HG02763 (cell line): ENCODE data around the gene PRKG1.
"Not testable (repeated sequence)": the region's sequence is repeated elsewhere in the genome, so short reads cannot be mapped to it uniquely, and the experiment has no call there.

ENCODE experiments used
- ATAC-seq: cut with Tn5 transposase; IDR thresholded peaks from one replicate; pipeline ENCODE4 v1.9.1; 2021; ENCODE audit warnings: mild to moderate bottlenecking, moderate library complexity; ENCODE audit not compliant: unreplicated experiment

PRKG1 gene

GRCh38 chr10:51168086-51168815, 94.0 kb downstream of the PRKG1 start:
- ATAC-seq, result no peak

GRCh38 chr10:51169111-51169510, 94.8 kb downstream of the PRKG1 start:
- no peak for ATAC-seq

GRCh38 chr10:51170518-51171245, 96.4 kb downstream of the PRKG1 start:
- ATAC-seq, result no peak

- no peak for ATAC-seq
Measured at GRCh38 chr10:51171946-51172345, 97.7 kb downstream of the PRKG1 start.

GRCh38 chr10:51176976-51177695, 102.8 kb downstream of the PRKG1 start:
- no peak for ATAC-seq

- no peak for ATAC-seq
Measured at GRCh38 chr10:51178634-51179033, 104.3 kb downstream of the PRKG1 start.

GRCh38 chr10:51180141-51180540, 105.9 kb downstream of the PRKG1 start:
- no peak for ATAC-seq

- ATAC-seq, result no peak
Measured at GRCh38 chr10:51183783-51184182, 109.5 kb downstream of the PRKG1 start.

GRCh38 chr10:51186361-51186760, 112.1 kb downstream of the PRKG1 start:
- ATAC-seq, result no peak

GRCh38 chr10:51188008-51188407, 113.7 kb downstream of the PRKG1 start:
- ATAC-seq, result no peak

- no peak for ATAC-seq
Measured at GRCh38 chr10:51188866-51189265, 114.6 kb downstream of the PRKG1 start.

- ATAC-seq, result no peak
Measured at GRCh38 chr10:51196508-51197175, 122.4 kb downstream of the PRKG1 start.

- ATAC-seq, result no peak
Measured at GRCh38 chr10:51198170-51198569, 123.9 kb downstream of the PRKG1 start.

- ATAC-seq, result no peak
Measured at GRCh38 chr10:51201947-51202346, 127.7 kb downstream of the PRKG1 start.

GRCh38 chr10:51203359-51203758, 129.1 kb downstream of the PRKG1 start:
- no peak for ATAC-seq

GRCh38 chr10:51204066-51204465, 129.8 kb downstream of the PRKG1 start:
- ATAC-seq, result no peak

GRCh38 chr10:51204701-51205100, 130.4 kb downstream of the PRKG1 start:
- ATAC-seq, result no peak

- ATAC-seq, result no peak
Measured at GRCh38 chr10:51206500-51206899, 132.2 kb downstream of the PRKG1 start.

GRCh38 chr10:51212937-51213336, 138.7 kb downstream of the PRKG1 start:
- not testable (repeated sequence) for ATAC-seq

GRCh38 chr10:51214207-51215196, 140.2 kb downstream of the PRKG1 start:
- no peak for ATAC-seq
